Panc1 (cell line): ENCODE measurements around the gene MAP3K20.

ENCODE experiments used
- CTCF ChIP-seq: fragments of 450-650 bp; IDR thresholded peaks from 2 replicates; pipeline ENCODE4 v1.5.1; 2017; ENCODE audit warnings: mild to moderate bottlenecking
- POLR2AphosphoS5 ChIP-seq: IDR thresholded peaks from 2 replicates; pipeline ENCODE4 v1.6.1; 2012; ENCODE audit warnings: mild to moderate bottlenecking, low read depth, low read length, moderate library complexity
- TCF7L2 ChIP-seq: IDR thresholded peaks from 2 replicates; pipeline ENCODE4 v1.6.1; 2011; ENCODE audit warnings: mild to moderate bottlenecking, low read depth, low read length, inconsistent platforms

DNA sequence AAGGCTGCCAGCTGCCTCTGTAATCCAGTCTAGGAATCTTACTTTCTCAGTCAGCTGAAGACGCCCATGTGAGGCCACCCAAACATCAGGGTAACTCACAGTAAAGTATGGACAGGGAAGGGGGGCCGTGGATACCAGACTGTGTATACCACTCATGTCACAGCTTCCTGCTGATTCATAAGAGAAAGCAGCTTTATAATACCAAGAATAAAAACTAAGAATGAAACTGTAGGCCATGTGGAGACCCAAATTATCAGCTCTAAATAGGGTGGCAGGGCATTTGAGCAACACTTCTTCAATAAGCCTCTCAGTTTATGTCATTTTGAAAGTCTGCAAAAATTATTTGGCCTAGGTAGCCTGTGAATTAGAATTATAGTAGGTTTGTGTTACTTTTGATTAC is 164.0 kb downstream of the MAP3K20 start:
- no peak for TF ChIP-seq CTCF
- TF ChIP-seq POLR2AphosphoS5 = no peak
- no peak for TF ChIP-seq TCF7L2
